Fibroblast of lung (primary cell): Measurements from ENCODE around the gene OSBPL6. TPM values are rescaled to one million over a fixed set of nuclear protein-coding genes. Genes with fewer than 3 reads are reported as not detected.

Experiments used
- DNase-seq, 2 donors: peaks; one replicate each; pipeline versions ENCODE4 v3.0.0 to v3.0.0-alpha.2; 2010; ENCODE audit warnings: low read depth in 2 of 2
- H2AFZ ChIP-seq: 2 replicates; pipeline ENCODE4 v1.5.1; 2012; ENCODE audit warnings: low read length, control low read depth, inconsistent platforms
- H3K27ac ChIP-seq: 2 replicates; pipeline ENCODE4 v1.5.1; 2011; ENCODE audit warnings: low read length, control low read depth; ENCODE audit not compliant: insufficient read depth
- H3K27me3 ChIP-seq: 2 replicates; pipeline ENCODE4 v1.5.1; 2011; ENCODE audit warnings: mild to moderate bottlenecking, low read length; ENCODE audit not compliant: control insufficient read depth, insufficient read depth
- H3K36me3 ChIP-seq: 2 replicates; pipeline ENCODE4 v1.5.1; 2011; ENCODE audit warnings: low read length; ENCODE audit not compliant: control insufficient read depth, insufficient read depth
- H3K4me1 ChIP-seq: 2 replicates; pipeline ENCODE4 v1.5.1; 2011; ENCODE audit warnings: low read length; ENCODE audit not compliant: control insufficient read depth, insufficient read depth; ENCODE audit errors: extremely low read depth
- H3K4me2 ChIP-seq: 2 replicates; pipeline ENCODE4 v1.5.1; 2011; ENCODE audit warnings: low read length, control low read depth; ENCODE audit not compliant: insufficient read depth; ENCODE audit errors: extremely low read depth
- H3K4me3 ChIP-seq, 4 experiments: fragments of 200-600 bp in 1 of 4; sonication (generic) in 1 of 4; replicated peaks in 1 of 4; 2 replicates each; pipeline ENCODE4 v1.5.1; 2011 to 2016; ENCODE audit warnings: low read length in 4 of 4, low read depth in 3 of 4, mild to moderate bottlenecking in 3 of 4, control low read depth in 2 of 4, inconsistent platforms in 1 of 4, mixed read lengths in 1 of 4; ENCODE audit not compliant: insufficient read depth in 1 of 4; ENCODE audit errors: control extremely low read depth in 1 of 4
- H3K79me2 ChIP-seq: 2 replicates; pipeline ENCODE4 v1.5.1; 2012; ENCODE audit warnings: mild to moderate bottlenecking, low read length, inconsistent platforms; ENCODE audit not compliant: control insufficient read depth, insufficient read depth
- H3K9ac ChIP-seq: 2 replicates; pipeline ENCODE4 v1.5.1; 2011; ENCODE audit warnings: mild to moderate bottlenecking, low read length, control low read depth; ENCODE audit not compliant: insufficient read depth
- H3K9me3 ChIP-seq: 2 replicates; pipeline ENCODE4 v1.5.1; 2012; ENCODE audit warnings: low read depth, low read length; ENCODE audit not compliant: control insufficient read depth, insufficient read depth
- H4K20me1 ChIP-seq: 2 replicates; pipeline ENCODE4 v1.5.1; 2011; ENCODE audit warnings: low read length; ENCODE audit not compliant: control insufficient read depth, insufficient read depth; ENCODE audit errors: extremely low read depth
- CTCF ChIP-seq, 2 donors: IDR thresholded peaks in 1 of 2; conservative IDR thresholded peaks in 1 of 2; 1 replicate in 1 of 2; 2 replicates in 1 of 2; pipeline ENCODE4 v1.5.1; 2011 to 2012; ENCODE audit warnings: low read length in 2 of 2, control low read depth in 1 of 2, inconsistent platforms in 1 of 2, low read depth in 1 of 2, mild to moderate bottlenecking in 1 of 2
- EZH2 ChIP-seq: IDR thresholded peaks from 2 replicates; pipeline ENCODE4 v1.5.1; 2012; ENCODE audit warnings: low read length, control low read depth, mild to moderate bottlenecking; ENCODE audit errors: missing control alignments
- polyA plus RNA-seq, 2 donors: library from polyadenylated mRNA; depleted of rRNA in 1 of 2; stranded (reverse) in 1 of 2; unstranded in 1 of 2; fragments of >200 nt; gene quantifications; 2 replicates each; pipeline ENCODE4 v1.2.1, GENCODE V29; 2011 to 2012; ENCODE audit warnings: missing spikeins in 1 of 2
- total RNA-seq: library from RNA; depleted of rRNA; stranded (reverse); fragments of >200 nt; gene quantifications from 2 replicates; pipeline ENCODE4 v1.2.1, GENCODE V29; 2014

The OSBPL6 gene
- total and polyA plus RNA-seq, 2 donors (not counting 1 experiment from before 2014, with no cell fraction given) = 1.0 to 5.3 TPM

GRCh38 chr2:178258916-178259315 lies 64.6 kb downstream of the OSBPL6 start:
- Histone ChIP-seq H3K27ac (no peak overlapping the region), H3K79me2 (no peaks in the 10 kb centered on the region), H3K4me1 (no peaks in the 10 kb centered on the region), H3K36me3 (no peaks in the 10 kb centered on the region), H3K9ac (no peak overlapping the region), H4K20me1 (no peaks in the 10 kb centered on the region), H3K4me3 (no peak overlapping the region), H2AFZ (no peak overlapping the region), H3K4me2 (no peak overlapping the region), H3K27me3 (no peaks in the 10 kb centered on the region), H3K9me3 (no peaks in the 10 kb centered on the region)
- TF ChIP-seq EZH2 (no peak), CTCF (conservative IDR thresholded peaks at IDR 0.05 in 1 of 2, IDR thresholded peaks at IDR 0.05 in 1 of 2; ENCODE audit: low read depth in 1 of 2, low read length in 2 of 2) (no peak)
- DNase-seq = peak in 1 of 2 donors; percentile 45

GRCh38 chr2:178263159-178263860 lies 69.0 kb downstream of the OSBPL6 start:
- Histone ChIP-seq H3K9me3 (no peaks in the 10 kb centered on the region), H3K9ac (no peak overlapping the region), H2AFZ (no peak overlapping the region), H3K79me2 (no peaks in the 10 kb centered on the region), H4K20me1 (no peaks in the 10 kb centered on the region), H3K4me3 (no peak overlapping the region), H3K36me3 (no peaks in the 10 kb centered on the region), H3K27ac (no peak overlapping the region), H3K4me1 (no peaks in the 10 kb centered on the region), H3K27me3 (no peaks in the 10 kb centered on the region), H3K4me2 (no peak overlapping the region)
- no peak for TF ChIP-seq EZH2
- no peak for TF ChIP-seq CTCF (conservative IDR thresholded peaks at IDR 0.05 in 1 of 2, IDR thresholded peaks at IDR 0.05 in 1 of 2; ENCODE audit: low read depth in 1 of 2, low read length in 2 of 2)
- no peak for DNase-seq

GRCh38 chr2:178264211-178264610 lies 69.9 kb downstream of the OSBPL6 start:
- H3K9me3 ChIP-seq = no peaks in the 10 kb centered on the region
- H4K20me1 ChIP-seq = no peaks in the 10 kb centered on the region
- no peaks in the 10 kb centered on the region for H3K4me1 ChIP-seq
- no peak overlapping the region for H3K27ac ChIP-seq
- H3K4me2 ChIP-seq = no peak overlapping the region
- H3K36me3 ChIP-seq = no peaks in the 10 kb centered on the region
- TF ChIP-seq CTCF (conservative IDR thresholded peaks at IDR 0.05 in 1 of 2, IDR thresholded peaks at IDR 0.05 in 1 of 2; ENCODE audit: low read depth in 1 of 2, low read length in 2 of 2) (no peak), EZH2 (no peak)
- H3K4me3 ChIP-seq = no peak overlapping the region
- no peak for DNase-seq
- no peaks in the 10 kb centered on the region for H3K79me2 ChIP-seq
- no peaks in the 10 kb centered on the region for H3K27me3 ChIP-seq
- H3K9ac ChIP-seq = no peak overlapping the region
- H2AFZ ChIP-seq = no peak overlapping the region
